HCT116 (cell line): ENCODE data around the gene NPB. TPM values are rescaled to one million over a fixed set of nuclear protein-coding genes. Genes with fewer than 3 reads are reported as not detected.

Experiments used
- ATAC-seq: fragments of 200-7000 bp; cut with Tn5 transposase; 2 replicates; pipeline ENCODE4 v1.9.1; 2020; ENCODE audit warnings: mild to moderate bottlenecking, moderate library complexity
- BruUV-seq: library from RNA; stranded (reverse); fragments of 400-500 nt; replicated peaks from 2 replicates; lab custom pipeline; 2021; lab: Mats Ljungman, UMichigan
- CTCF ChIA-PET: fragments of 300-600 bp; sonication (Branson Sonifier 250); formaldehyde crosslinking; loops from one replicate; lab custom pipeline; 2021; ENCODE audit warnings: antibody characterized with exemption; lab: Charles Lee
- POLR2A ChIA-PET: fragments of 300-600, 350-600 bp; sonication (Branson Sonifier 250); formaldehyde crosslinking; loops from one replicate; lab custom pipeline; 2021; ENCODE audit warnings: antibody characterized with exemption; lab: Charles Lee
- RAD21 ChIA-PET, 2 experiments: fragments of 300-600 bp; sonication (Branson Sonifier 250); formaldehyde crosslinking; loops; one replicate each; lab custom pipeline; 2023; ENCODE audit warnings: low total read pairs in 2 of 2; ENCODE audit not compliant: uncharacterized antibody in 2 of 2, unreplicated experiment in 2 of 2, low non-redundant PET in 1 of 2; lab: Charles Lee
- DNase-seq: peaks from one replicate; pipeline ENCODE4 v3.0.0-alpha.2; 2010; ENCODE audit warnings: low read depth, low spot score
- H2AFZ ChIP-seq: fragments of 200-600 bp; shearing (Covaris generic), sonication (generic); 2 replicates; pipeline ENCODE4 v1.6.1; 2017; ENCODE audit warnings: low read depth, mixed run types, mixed read lengths, antibody characterized with exemption, low read length; ENCODE audit not compliant: poor library complexity, severe bottlenecking
- H3K27ac ChIP-seq: 2 replicates; pipeline ENCODE4 v1.5.1; 2012; ENCODE audit warnings: low read depth, low read length
- H3K27me3 ChIP-seq: fragments of 200-600 bp; sonication (generic); 2 replicates; pipeline ENCODE4 v1.6.1; 2016; ENCODE audit warnings: mixed run types, low read length, mixed read lengths; ENCODE audit not compliant: insufficient read depth
- H3K36me3 ChIP-seq, 2 experiments: fragments of 200-500 bp in 1 of 2; fragments of 200-600 bp in 1 of 2; sonication (Bioruptor generic) in 1 of 2; sonication (generic) in 1 of 2; 2 replicates each; pipeline versions ENCODE4 v1.5.1 to v1.6.1; 2014 to 2016; ENCODE audit warnings: low read length in 2 of 2, inconsistent platforms in 1 of 2, mixed read lengths in 1 of 2, mixed run types in 1 of 2; ENCODE audit not compliant: insufficient read depth in 2 of 2, control insufficient read depth in 1 of 2
- H3K4me1 ChIP-seq, 2 experiments: fragments of 200-600 bp in 1 of 2; sonication (generic) in 1 of 2; 2 replicates each; pipeline versions ENCODE4 v1.5.1 to v1.6.1; 2012 to 2017; ENCODE audit warnings: low read length in 2 of 2, inconsistent platforms in 1 of 2, mild to moderate bottlenecking in 1 of 2, mixed read lengths in 1 of 2, mixed run types in 1 of 2, moderate library complexity in 1 of 2; ENCODE audit not compliant: insufficient read depth in 2 of 2, control insufficient read depth in 1 of 2
- H3K4me2 ChIP-seq: fragments of 200-600 bp; sonication (generic); 2 replicates; pipeline ENCODE4 v1.6.1; 2017; ENCODE audit warnings: mixed run types, low read length, mixed read lengths
- H3K4me3 ChIP-seq, 2 experiments: fragments of 200-600 bp in 1 of 2; sonication (generic) in 1 of 2; replicated peaks in 1 of 2; 2 replicates each; pipeline ENCODE4 v1.5.1; 2011 to 2016; ENCODE audit warnings: low read length in 2 of 2, control low read depth in 1 of 2, low read depth in 1 of 2, mild to moderate bottlenecking in 1 of 2, mixed read lengths in 1 of 2, mixed run types in 1 of 2
- H3K79me2 ChIP-seq: fragments of 200-600 bp; sonication (generic); 2 replicates; pipeline ENCODE4 v1.6.1; 2017; ENCODE audit warnings: mild to moderate bottlenecking, mixed run types, low read length, moderate library complexity, mixed read lengths; ENCODE audit not compliant: insufficient read depth
- H3K9ac ChIP-seq: fragments of 200-600 bp; sonication (generic); 2 replicates; pipeline ENCODE4 v1.6.1; 2016; ENCODE audit warnings: low read length, mixed read lengths
- H3K9me2 ChIP-seq: fragments of 200-600 bp; sonication (generic), shearing (Covaris generic); 2 replicates; pipeline ENCODE4 v1.6.1; 2017; ENCODE audit warnings: mixed run types, mild to moderate bottlenecking, moderate library complexity; ENCODE audit not compliant: insufficient read depth
- H3K9me3 ChIP-seq, 2 experiments: fragments of 200-500 bp in 1 of 2; fragments of 200-600 bp in 1 of 2; sonication (Bioruptor generic) in 1 of 2; sonication (generic) in 1 of 2; 2 replicates each; pipeline ENCODE4 v1.6.1; 2014 to 2017; ENCODE audit warnings: low read length in 2 of 2, mixed read lengths in 2 of 2, inconsistent platforms in 1 of 2, low read depth in 1 of 2, mild to moderate bottlenecking in 1 of 2, mixed run types in 1 of 2, moderate library complexity in 1 of 2; ENCODE audit not compliant: control insufficient read depth in 1 of 2, insufficient read depth in 1 of 2
- H4K20me1 ChIP-seq: fragments of 200-600 bp; sonication (generic), shearing (Covaris generic); 2 replicates; pipeline ENCODE4 v1.6.1; 2017; ENCODE audit warnings: mixed run types, mild to moderate bottlenecking, moderate library complexity; ENCODE audit not compliant: insufficient read depth
- CBX3 ChIP-seq: IDR thresholded peaks from 2 replicates; pipeline ENCODE4 v1.6.1; 2012; ENCODE audit warnings: low read depth
- CTCF ChIP-seq, 3 experiments: fragments of 200-600 bp in 1 of 3; sonication (generic) in 1 of 3; IDR thresholded peaks in 2 of 3; conservative IDR thresholded peaks in 1 of 3; 2 replicates each; pipeline ENCODE4 v1.5.1; 2012 to 2017; ENCODE audit warnings: low read depth in 2 of 3, low read length in 2 of 3, antibody characterized with exemption in 1 of 3, borderline replicate concordance in 1 of 3, control low read depth in 1 of 3, mild to moderate bottlenecking in 1 of 3, mixed read lengths in 1 of 3, mixed run types in 1 of 3, moderate library complexity in 1 of 3; ENCODE audit not compliant: insufficient read depth in 1 of 3
- intact Hi-C: fragments of 100-400 bp; cut with micrococcal nuclease; formaldehyde crosslinking; loops from 2 replicates; pipeline ENCODE4 v1.10.0; 2022
- total RNA-seq: library from RNA; stranded (reverse); gene quantifications from one replicate; pipeline ENCODE4 v1.2.1, GENCODE V29; 2021; ENCODE audit not compliant: unreplicated experiment

The NPB gene
- total RNA-seq, 1 experiment from 2014 or later, result 1.2 TPM

GRCh38 chr17:81923302-81924260 is 21.5 kb downstream of the NPB start:
- ATAC-seq, result peak; percentile 26
- RAD21 ChIA-PET, result interaction anchor here in 1 of 2 experiments (0.6 kb wide), 2 partner anchors 45 to 99 kb away, joined by 5 to 6 read pairs; partner anchors contain the start of gene LRRC45
- DNase-seq, result peak; percentile 21

More at GRCh38 chr17:81923302-81924260, 21.5 kb downstream of the NPB start:
- Histone ChIP-seq H3K4me2 (peak overlapping the region; percentile 80), H2AFZ (no peak overlapping the region), H3K4me1 (peaks cover 30 to 56% of the 10 kb centered on the region in 2 experiments), H3K79me2 (peaks cover 91% of the 10 kb centered on the region), H3K4me3 (peak overlapping the region; percentile 25 to 36), H4K20me1 (no peaks in the 10 kb centered on the region), H3K36me3 (peaks cover 15 to 36% of the 10 kb centered on the region in 2 experiments; a peak in 3 of 4 replicates), H3K9me2 (no peaks in the 10 kb centered on the region), H3K9me3 (no peaks in the 10 kb centered on the region), H3K27me3 (no peaks in the 10 kb centered on the region), H3K9ac (peak overlapping the region; percentile 65), H3K27ac (peak overlapping the region; percentile 80)
- intact Hi-C loops, result no loop called here
- ChIA-PET CTCF (interaction anchor here (1.0 to 1.8 kb wide), 2 partner anchors 11 to 54 kb away, joined by 3 to 4 read pairs; no protein-coding TSS in a partner anchor), POLR2A (interaction anchor here (1.1 kb wide), 1 partner anchor 45 kb away, joined by 3 read pairs; no protein-coding TSS in a partner anchor)
- TF ChIP-seq CTCF (IDR thresholded peaks at IDR 0.05 in 2 of 3, conservative IDR thresholded peaks at IDR 0.05 in 1 of 3; ENCODE audit: borderline replicate concordance in 1 of 3, insufficient read depth in 1 of 3, low read depth in 2 of 3, low read length in 2 of 3) (peak in 2 of 3 experiments; percentile 11 to 32; a peak in 3 of 6 replicates), CBX3 (no peak)
- no TSS peak for BruUV-seq
